Loucy (cell line): ENCODE measurements around the gene TMEM132C.

Experiments
- EZH2phosphoT487 ChIP-seq: fragments of 200-600 bp; IDR thresholded peaks from 2 replicates; pipeline ENCODE4 v1.6.1; 2018; ENCODE audit warnings: antibody characterized with exemption, mild to moderate bottlenecking, moderate library complexity, borderline replicate concordance
- TF ChIP-seq, protein P1 (sequence below): fragments of 200-600 bp; sonication (generic); conservative IDR thresholded peaks from 2 replicates; pipeline ENCODE4 v1.5.1; 2014; ENCODE audit warnings: mild to moderate bottlenecking, antibody characterized with exemption, low read length

DNA sequence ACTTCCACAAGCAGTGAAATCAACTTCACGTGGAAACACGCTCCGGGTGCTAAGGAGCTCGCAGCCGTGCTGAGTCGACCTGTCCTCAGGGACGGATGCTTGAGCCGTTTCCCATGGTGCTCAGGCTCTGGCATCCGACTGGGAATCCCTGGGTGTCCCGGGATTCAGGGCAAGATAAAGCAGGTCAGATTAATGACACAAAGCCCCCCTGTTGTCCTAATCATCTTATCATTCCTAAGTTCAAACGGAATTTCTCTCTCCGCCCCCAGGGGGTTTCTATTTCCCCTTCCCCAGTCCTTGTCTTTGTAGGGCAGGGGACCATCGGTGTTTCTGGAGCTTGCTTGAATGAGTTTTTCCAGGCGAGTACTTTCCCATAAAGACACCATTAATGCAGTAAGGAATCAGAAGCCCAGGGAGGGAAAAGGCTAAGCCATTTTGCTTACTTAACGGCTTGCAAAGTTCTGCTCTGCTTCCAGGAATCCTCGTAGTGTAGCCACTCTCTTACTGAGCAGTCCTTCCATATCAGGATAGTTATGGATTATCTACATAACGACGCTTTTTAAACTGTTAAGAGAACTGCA is 116.5 kb downstream of the TMEM132C start:
- TF ChIP-seq, protein P1, sequence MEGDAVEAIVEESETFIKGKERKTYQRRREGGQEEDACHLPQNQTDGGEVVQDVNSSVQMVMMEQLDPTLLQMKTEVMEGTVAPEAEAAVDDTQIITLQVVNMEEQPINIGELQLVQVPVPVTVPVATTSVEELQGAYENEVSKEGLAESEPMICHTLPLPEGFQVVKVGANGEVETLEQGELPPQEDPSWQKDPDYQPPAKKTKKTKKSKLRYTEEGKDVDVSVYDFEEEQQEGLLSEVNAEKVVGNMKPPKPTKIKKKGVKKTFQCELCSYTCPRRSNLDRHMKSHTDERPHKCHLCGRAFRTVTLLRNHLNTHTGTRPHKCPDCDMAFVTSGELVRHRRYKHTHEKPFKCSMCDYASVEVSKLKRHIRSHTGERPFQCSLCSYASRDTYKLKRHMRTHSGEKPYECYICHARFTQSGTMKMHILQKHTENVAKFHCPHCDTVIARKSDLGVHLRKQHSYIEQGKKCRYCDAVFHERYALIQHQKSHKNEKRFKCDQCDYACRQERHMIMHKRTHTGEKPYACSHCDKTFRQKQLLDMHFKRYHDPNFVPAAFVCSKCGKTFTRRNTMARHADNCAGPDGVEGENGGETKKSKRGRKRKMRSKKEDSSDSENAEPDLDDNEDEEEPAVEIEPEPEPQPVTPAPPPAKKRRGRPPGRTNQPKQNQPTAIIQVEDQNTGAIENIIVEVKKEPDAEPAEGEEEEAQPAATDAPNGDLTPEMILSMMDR, result no peak
- no peak for TF ChIP-seq EZH2phosphoT487
